Measurements from ENCODE around the gene UGT1A6. TPM values are rescaled to one million over a fixed set of nuclear protein-coding genes. Genes with fewer than 3 reads are reported as not detected.

The UGT1A6 gene
- polyA plus RNA-seq, 2 of the 4 experiments (the other 2 are of a cell fraction): 2.5 to 3.5 TPM

GRCh38 chr2:233671290-233672161 is 21.2 kb upstream of the UGT1A6 start, which contains the start of gene UGT1A9:
UGT1A9 (plus strand) TSS chr2:233671898; CDS start chr2:233671935, 37 bp downstream.
- DNase-seq (ENCODE audit: low read depth in 1 of 2, low spot score in 1 of 2) (peak in 1 of 2 experiments; percentile 47), FAIRE-seq (no peak), ATAC-seq (peak in 1 of 2 experiments; percentile 62; a peak in 3 of 6 replicates)
- ChIA-PET CTCF (interaction anchor here (1.0 kb wide), 1 partner anchor 19 kb away, joined by 3 read pairs; no protein-coding TSS in a partner anchor), POLR2A (interaction anchor here (0.6 kb wide), 1 partner anchor 106 kb away, joined by 3 read pairs; no protein-coding TSS in a partner anchor)
- no peak within 1 kb of the TSS for H3K4me2 ChIP-seq
- TF ChIP-seq NPAS2 (CRISPR knock-in tag; IDR thresholded peaks at IDR 0.05; ENCODE audit: borderline replicate concordance) (no peak), ZNF302 (CRISPR knock-in tag; IDR thresholded peaks at IDR 0.05) (no peak), MAX (IDR thresholded peaks at IDR 0.05) (no peak), TFCP2L1 (CRISPR knock-in tag; IDR thresholded peaks at IDR 0.05) (no peak), ZSCAN20 (CRISPR knock-in tag; IDR thresholded peaks at IDR 0.05) (no peak), KDM1A (IDR thresholded peaks at IDR 0.05; ENCODE audit: low read depth) (no peak), RFX5 (IDR thresholded peaks at IDR 0.05) (no peak), MAZ (IDR thresholded peaks at IDR 0.05; ENCODE audit: borderline replicate concordance, low read depth, low read length) (no peak), CBX2 (IDR thresholded peaks at IDR 0.05; ENCODE audit: borderline replicate concordance, low read depth) (no peak), GATA3 (IDR thresholded peaks at IDR 0.05; ENCODE audit: borderline replicate concordance) (no peak), PHF8 (IDR thresholded peaks at IDR 0.05; ENCODE audit: borderline replicate concordance, low read depth) (no peak), BCL3 (IDR thresholded peaks at IDR 0.05) (no peak)
- WGBS (ENCODE audit: missing lambda C conversion rate): 62% methylated on average over 5 of the region's 5 CpGs
- H3K4me1 ChIP-seq: peaks cover 27% of the 10 kb centered on the region
- peaks cover 31% of the 10 kb centered on the region; the same call in 2 of the 3 replicates for H3K9me3 ChIP-seq
- peak within 1 kb of the TSS; percentile 82 to 90 for H3K27ac ChIP-seq
- H3K4me3 ChIP-seq: no peak within 1 kb of the TSS

GRCh38 chr2:233672886-233673285 is 19.8 kb upstream of the UGT1A6 start:
- POLR2A ChIA-PET: no interaction called here
- CTCF ChIA-PET: no interaction called here
- H3K4me1 ChIP-seq: peaks cover 28% of the 10 kb centered on the region
- TF ChIP-seq ZNF302 (CRISPR knock-in tag; IDR thresholded peaks at IDR 0.05): no peak
- no peak for TF ChIP-seq HDAC2 (IDR thresholded peaks at IDR 0.05)
- no peak for TF ChIP-seq FOSB (CRISPR knock-in tag; IDR thresholded peaks at IDR 0.05)
- TF ChIP-seq E2F6 (IDR thresholded peaks at IDR 0.05; ENCODE audit: borderline replicate concordance, low read depth): no peak
- no peak for TF ChIP-seq ATOH8 (CRISPR knock-in tag; IDR thresholded peaks at IDR 0.05; ENCODE audit: low read depth)
- TF ChIP-seq HOXA7 (CRISPR knock-in tag; IDR thresholded peaks at IDR 0.05): no peak
- no peak for TF ChIP-seq HEYL (CRISPR knock-in tag; IDR thresholded peaks at IDR 0.05)
- no peak for TF ChIP-seq CHD2 (IDR thresholded peaks at IDR 0.05; ENCODE audit: low read length, partially characterized antibody)
- TF ChIP-seq MAZ (IDR thresholded peaks at IDR 0.05; ENCODE audit: borderline replicate concordance, low read depth, low read length): no peak
- peaks cover 30% of the 10 kb centered on the region for H3K9me3 ChIP-seq
- FAIRE-seq: no peak
- no peak for DNase-seq (ENCODE audit: low read depth in 1 of 2, low spot score in 1 of 2)
- WGBS (ENCODE audit: missing lambda C conversion rate): 84% methylated on average over 3 of the region's 3 CpGs
- no peak overlapping the region for H3K4me3 ChIP-seq
- H3K4me2 ChIP-seq: no peak overlapping the region
- ATAC-seq: no peak
- peak overlapping the region; percentile 82 to 90; a peak in 4 of 6 replicates for H3K27ac ChIP-seq

GRCh38 chr2:233673896-233674295 is 18.8 kb upstream of the UGT1A6 start:
- DNase-seq (ENCODE audit: low read depth in 1 of 2, low spot score in 1 of 2) (no peak), FAIRE-seq (peak; percentile 36), ATAC-seq (no peak)
- no peak overlapping the region for H3K4me2 ChIP-seq
- H3K4me3 ChIP-seq: no peak overlapping the region
- POLR2A ChIA-PET: no interaction called here
- CTCF ChIA-PET: no interaction called here
- H3K27ac ChIP-seq: peak overlapping the region; percentile 82 to 85
- H3K9me3 ChIP-seq: peaks cover 25% of the 10 kb centered on the region
- TF ChIP-seq FOSB (CRISPR knock-in tag; IDR thresholded peaks at IDR 0.05): no peak
- TF ChIP-seq CEBPB (IDR thresholded peaks at IDR 0.05): no peak
- no peak for TF ChIP-seq POLR2AphosphoS2 (conservative IDR thresholded peaks at IDR 0.05; ENCODE audit: low read length)
- no peak for TF ChIP-seq HES2 (IDR thresholded peaks at IDR 0.05)
- peaks cover 27% of the 10 kb centered on the region for H3K4me1 ChIP-seq

Measured in A549 (cell line).